22Rv1 (cell line): ENCODE results near the gene SLC27A1.

ENCODE experiments used
- ZFX ChIP-seq: fragments of 450-650 bp; IDR thresholded peaks from 2 replicates; pipeline ENCODE4 v1.6.1; 2017; ENCODE audit warnings: antibody characterized with exemption, borderline replicate concordance
- TF ChIP-seq, protein P1 (sequence below): fragments of 450-650 bp; IDR thresholded peaks from 2 replicates; pipeline ENCODE4 v1.5.1; 2017; ENCODE audit warnings: mild to moderate bottlenecking

DNA sequence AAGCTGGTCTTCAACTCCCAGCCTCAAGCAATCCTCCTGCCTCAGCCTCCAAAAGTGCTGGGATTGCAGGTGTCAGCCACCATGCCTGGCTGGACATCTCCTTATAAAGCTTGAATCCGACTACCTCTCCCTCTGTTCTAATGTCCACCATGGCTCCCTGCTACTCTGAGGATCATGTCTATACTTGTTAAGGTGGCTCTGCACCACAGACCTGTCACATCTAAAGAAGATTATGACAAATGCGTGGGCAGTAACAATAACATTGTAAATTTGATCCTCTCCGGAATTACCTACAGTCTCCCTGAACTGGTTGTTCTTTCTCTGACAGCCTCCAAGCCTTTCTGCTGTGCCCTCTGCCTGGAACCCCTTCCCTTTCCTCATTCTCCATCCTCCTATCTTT is 11.4 kb upstream of the SLC27A1 start:
- TF ChIP-seq, protein P1, sequence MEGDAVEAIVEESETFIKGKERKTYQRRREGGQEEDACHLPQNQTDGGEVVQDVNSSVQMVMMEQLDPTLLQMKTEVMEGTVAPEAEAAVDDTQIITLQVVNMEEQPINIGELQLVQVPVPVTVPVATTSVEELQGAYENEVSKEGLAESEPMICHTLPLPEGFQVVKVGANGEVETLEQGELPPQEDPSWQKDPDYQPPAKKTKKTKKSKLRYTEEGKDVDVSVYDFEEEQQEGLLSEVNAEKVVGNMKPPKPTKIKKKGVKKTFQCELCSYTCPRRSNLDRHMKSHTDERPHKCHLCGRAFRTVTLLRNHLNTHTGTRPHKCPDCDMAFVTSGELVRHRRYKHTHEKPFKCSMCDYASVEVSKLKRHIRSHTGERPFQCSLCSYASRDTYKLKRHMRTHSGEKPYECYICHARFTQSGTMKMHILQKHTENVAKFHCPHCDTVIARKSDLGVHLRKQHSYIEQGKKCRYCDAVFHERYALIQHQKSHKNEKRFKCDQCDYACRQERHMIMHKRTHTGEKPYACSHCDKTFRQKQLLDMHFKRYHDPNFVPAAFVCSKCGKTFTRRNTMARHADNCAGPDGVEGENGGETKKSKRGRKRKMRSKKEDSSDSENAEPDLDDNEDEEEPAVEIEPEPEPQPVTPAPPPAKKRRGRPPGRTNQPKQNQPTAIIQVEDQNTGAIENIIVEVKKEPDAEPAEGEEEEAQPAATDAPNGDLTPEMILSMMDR: no peak
- no peak for TF ChIP-seq ZFX
